GM19438 (cell line): Measurements from ENCODE around the gene TPT1.

ENCODE experiments used
- ATAC-seq: cut with Tn5 transposase; IDR thresholded peaks from one replicate; pipeline ENCODE4 v1.9.1; 2021; ENCODE audit warnings: low read depth; ENCODE audit not compliant: unreplicated experiment

Gene TPT1

DNA sequence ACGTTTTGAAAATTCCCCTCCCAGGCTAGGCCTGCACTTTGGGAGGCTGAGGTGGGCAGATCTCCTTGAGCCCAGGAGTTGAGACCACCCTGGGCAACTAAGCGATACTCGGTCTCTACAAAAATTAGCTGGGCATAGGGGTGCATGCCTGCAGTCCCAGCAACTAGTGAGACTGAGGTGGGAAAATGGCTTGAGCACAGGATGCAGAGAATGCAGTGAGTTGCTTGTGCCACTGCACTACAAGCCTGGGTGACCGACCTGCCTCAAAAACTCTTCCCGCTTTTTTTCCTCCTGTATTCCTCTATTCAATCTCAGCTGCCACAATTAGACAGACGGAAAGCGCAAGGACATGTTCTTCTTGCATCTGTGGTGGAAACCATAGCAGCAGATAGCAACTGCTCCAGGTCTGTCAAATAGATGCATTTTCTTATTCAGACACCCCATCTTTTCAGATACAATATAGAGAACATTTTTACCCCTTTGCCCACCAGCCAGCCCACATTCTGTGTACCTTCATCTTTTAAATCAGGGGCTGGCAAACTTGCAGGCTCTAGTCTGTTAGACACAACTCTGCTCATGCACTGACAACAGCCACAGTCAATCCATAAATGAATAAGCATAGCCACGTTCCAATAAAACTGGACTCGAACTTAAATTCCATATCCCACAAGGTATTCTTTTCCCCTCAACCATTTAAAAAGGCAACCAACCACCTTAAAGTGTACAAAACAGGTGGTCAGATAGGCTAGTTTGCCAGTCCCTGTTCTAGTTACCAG lies 4.8 kb downstream of the TPT1 start:
- ATAC-seq: no peak

- no peak for ATAC-seq
Measured at GRCh38 chr13:45335397-45336024, 5.5 kb downstream of the TPT1 start.

DNA sequence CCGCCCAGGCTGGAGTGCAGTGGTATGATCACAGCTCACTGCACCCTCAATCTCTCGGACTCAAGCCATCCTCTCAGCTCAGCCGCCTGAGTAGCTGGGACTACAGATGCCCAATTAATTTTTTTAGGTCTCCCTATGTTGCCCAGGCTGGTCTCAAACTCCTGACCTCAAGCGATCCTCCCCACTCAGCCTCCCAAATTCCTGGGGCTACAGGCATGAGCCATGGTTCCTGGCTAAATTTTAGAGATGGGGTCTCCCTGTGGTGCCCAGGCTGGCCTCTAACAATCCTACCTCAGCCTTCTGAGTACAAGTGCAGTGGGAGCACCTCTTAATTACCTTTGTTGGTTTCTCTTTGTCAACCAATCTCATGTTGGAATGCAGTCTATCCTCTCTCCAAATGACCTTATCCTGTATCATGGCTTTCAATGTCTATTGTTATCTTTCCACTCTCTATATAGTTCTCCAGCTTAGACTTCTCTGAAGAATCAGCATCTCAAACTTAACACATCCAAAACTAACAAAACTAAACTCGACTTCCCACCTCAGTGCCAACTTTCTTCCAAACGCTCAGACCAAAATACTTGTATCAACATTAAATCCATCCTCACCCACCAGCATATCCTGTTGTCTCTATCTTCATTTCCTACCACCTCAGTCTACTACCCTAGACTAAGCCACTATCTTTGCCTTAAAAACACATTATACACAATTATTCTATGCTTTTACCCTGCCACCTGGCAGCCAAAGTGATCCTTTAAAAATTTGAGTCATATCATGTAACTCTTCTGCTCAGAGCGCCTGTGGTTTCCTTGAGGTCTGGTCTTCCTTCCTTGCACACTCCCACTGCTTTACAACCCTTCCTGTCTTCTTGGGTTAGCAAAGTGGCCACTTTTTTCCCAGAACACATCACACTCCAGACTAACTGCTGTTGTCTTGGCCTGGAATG lies 6.7 kb downstream of the TPT1 start:
- no peak for ATAC-seq

DNA sequence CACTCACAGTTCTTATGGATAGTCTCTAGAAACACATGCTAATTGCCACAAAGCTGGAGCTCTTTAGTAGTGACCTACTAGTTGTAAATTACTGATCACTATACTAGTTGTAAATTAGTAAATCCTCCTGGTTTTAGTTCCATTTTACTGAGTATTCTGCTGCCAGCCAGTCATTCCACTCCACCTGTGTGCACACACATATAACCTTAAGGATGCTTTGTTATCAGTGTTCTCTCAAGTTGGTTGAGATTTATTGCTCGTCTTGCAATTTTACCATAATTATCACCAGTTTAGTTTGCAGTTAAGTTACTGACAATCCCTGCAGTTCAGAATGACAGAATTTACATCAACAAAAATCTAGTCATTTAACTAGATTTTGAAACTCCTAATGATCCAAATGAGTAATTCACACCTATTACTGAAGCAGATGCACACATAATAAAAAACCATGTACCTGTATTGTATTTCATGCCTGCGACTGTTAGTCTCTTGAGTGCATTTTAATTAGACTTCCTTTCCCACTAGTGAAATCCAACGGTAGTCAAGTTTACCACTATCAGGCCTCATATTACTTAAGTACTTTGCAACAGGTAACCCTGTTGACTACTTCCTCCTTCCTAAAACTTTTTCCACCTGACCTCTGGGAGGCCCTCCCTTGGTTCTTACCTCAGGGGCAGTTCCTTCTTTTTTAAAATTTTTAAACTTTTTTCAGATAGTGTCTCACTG lies 7.6 kb downstream of the TPT1 start:
- no peak for ATAC-seq

- ATAC-seq: no peak
Measured at GRCh38 chr13:45332831-45333219, 8.2 kb downstream of the TPT1 start.

GRCh38 chr13:45332036-45332830 lies 8.8 kb downstream of the TPT1 start:
- ATAC-seq: no peak

- no peak for ATAC-seq
Measured at GRCh38 chr13:45331692-45332035, 9.3 kb downstream of the TPT1 start.

- no peak for ATAC-seq
Measured at GRCh38 chr13:45331123-45331619, 9.8 kb downstream of the TPT1 start.

DNA sequence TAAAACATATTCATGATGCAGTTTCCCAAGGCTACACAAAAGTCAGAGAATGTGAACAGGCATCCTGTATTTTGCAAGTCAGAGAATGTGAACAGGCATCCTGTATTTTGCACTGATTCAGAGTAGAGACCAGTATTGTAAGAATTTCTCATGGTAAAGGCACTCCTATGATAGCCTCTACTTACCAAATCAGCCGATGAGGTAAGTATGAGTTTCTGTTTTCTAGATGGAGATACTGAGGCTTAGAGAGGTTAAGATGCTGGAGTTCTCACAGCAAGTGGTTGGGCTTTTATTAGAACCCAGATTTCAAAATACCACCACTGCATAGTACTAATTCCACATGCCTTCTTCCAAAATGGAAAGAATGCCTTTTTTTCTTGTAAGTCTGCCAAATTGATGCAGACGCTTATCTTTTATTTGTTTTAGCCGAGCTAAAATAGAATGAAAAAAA lies 12.3 kb downstream of the TPT1 start:
- no peak for ATAC-seq

DNA sequence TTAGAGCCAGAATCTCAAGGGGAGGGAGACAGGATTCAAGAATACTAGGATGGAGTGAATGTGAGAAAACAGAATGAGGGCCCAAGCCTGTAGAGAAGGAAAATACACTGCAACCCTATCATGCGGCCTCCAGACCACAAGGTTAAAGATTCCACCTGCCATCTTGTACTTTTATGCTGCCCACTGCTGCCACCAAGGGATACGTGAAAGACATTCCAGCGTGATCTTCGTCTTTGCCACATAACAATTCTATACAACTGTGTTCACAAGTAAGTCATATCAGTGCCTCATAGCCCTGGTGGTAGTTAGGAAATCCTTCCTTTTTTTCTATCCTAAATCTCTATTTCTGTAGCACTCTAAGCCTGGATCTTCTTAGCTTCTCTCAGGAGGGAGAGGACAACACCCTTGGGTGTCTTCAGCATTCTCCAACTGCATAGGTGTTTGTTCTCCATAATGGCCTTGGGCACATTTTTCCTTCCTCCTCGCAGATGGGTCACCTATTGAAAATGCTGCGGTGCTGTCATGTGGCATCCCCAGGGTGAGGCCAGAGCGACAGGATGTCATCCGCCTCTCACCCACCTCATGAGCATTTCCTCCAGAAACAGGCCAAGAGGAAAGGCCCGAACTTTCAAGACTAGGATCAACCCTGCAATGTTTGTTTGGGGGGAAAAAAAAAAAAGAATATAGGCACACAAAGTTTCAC lies 13.6 kb downstream of the TPT1 start:
- ATAC-seq: no peak

GRCh38 chr13:45325806-45326205 lies 15.2 kb downstream of the TPT1 start:
- no peak for ATAC-seq

GRCh38 chr13:45320876-45321629 lies 19.9 kb downstream of the TPT1 start:
- ATAC-seq: no peak

- ATAC-seq: no peak
Measured at GRCh38 chr13:45316996-45317395, 24.0 kb downstream of the TPT1 start.

- ATAC-seq: no peak
Measured at GRCh38 chr13:45316338-45316737, 24.6 kb downstream of the TPT1 start.

DNA sequence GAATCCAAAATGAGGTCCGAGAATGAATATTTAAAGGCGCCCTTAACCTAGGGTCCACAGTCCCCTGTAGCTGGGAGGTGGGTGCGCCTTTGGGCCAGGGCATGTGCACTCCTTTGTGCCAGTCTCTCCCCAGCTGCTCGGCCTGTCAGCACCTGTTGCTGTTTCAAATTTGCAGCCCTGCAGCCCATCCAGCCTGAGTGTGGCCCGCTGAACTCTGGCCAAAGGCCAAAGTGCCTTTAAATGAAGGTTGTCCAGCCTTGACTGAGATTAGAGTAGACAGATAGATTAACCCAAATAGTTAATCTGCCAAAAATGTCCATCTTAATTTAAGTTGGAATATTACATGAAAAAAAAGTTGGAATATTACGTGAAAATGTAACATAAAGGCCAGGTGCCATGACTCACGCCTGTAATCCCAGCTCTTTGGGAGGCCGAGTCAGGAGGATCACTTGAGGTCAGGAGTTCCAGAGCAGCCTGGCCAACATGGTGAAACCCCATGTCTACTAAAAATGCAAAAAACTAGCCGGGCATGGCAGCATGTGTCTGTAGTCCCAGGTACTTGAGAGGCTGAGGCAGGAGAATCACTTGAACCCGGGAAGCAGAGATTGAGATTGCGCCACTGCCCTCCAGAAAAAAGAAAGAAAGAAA lies 25.3 kb downstream of the TPT1 start:
- no peak for ATAC-seq

DNA sequence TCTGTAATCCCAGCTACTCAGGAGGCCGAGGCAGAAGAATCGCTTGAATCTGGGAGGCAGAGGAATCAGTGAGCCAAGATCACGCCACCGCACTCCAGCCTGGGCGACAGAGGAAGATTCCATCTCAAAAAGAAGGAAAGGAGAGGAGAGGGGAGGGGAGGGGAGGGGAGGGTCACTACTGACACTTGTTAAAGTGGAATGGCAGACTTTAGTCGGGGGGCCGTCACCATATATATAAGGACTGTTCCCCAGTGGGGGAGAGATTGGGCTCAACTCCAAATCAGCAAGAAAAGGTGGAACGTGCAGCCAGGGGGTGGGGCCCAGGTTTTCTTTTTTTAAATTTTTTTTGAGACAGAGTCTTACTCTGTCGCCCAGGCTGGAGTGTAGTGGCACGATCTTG lies 26.2 kb downstream of the TPT1 start:
- no peak for ATAC-seq

GRCh38 chr13:45310341-45311131 lies 30.4 kb downstream of the TPT1 start:
- ATAC-seq: peak; percentile 24
